Stimulated activated CD4-positive, alpha-beta T cell treated with anti-CD3 and anti-CD28 coated beads, Interleukin-15, amount 100 ng/mL, for 48 hours (primary cell): ENCODE measurements around the gene PRICKLE1.

Source experiments
- DNase-seq, 2 donors: peaks; one replicate each; pipeline ENCODE4 v3.0.0-alpha.2; 2020; ENCODE audit warnings: low read depth in 2 of 2

The PRICKLE1 gene

DNA sequence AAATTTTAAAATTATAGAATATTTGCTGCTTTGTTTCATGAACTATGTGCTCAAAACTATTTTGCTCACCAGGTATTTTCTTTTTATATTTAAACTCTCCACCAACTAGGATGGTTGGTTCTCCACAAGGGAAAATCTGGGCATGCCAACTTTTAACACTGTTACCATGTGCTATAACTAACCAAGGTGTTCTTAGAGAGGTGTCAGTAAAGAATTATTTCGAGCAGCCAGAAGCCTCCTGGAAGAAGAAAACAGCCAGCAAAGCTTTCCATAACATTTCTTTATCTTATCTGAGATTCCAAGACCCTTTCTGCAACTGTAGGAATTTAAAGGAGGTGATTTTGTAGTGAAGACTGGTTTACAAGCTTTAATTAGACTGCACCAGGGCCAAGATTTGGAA, 97.3 kb downstream of the PRICKLE1 start:
- no peak for DNase-seq

DNA sequence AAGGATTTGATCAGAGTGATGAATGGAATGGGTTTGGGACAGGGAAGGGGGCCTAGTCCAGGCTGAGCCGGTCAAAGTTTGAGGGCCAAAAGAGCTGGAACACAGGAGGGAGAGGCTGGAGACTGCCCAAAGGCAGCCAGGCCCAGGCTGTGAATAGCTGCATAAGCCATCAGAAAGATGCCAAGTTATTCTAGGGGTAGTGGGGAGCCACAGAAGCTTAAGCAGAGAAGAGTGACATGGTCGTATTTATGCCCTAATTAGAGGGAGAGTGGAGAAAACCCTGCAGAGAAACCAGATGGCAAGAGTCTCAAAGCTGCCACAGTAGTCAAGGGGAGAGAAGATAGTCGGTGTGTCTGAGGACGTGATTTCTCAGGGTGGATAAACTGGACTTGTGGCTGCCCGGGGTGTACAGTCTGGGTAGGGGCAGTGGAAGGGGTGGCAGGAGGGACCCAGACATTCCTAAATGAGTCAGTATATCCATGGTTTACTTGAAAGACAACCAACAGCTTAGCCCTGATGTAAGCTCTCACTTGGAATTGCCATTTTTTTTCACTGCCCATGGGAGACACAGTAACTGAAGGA, 99.2 kb downstream of the PRICKLE1 start:
- no peak for DNase-seq

GRCh38 chr12:42486407-42486806, 103.1 kb downstream of the PRICKLE1 start:
- no peak for DNase-seq

GRCh38 chr12:42485823-42486222, 103.7 kb downstream of the PRICKLE1 start:
- no peak for DNase-seq

GRCh38 chr12:42484996-42485395, 104.5 kb downstream of the PRICKLE1 start:
- DNase-seq: no peak

- no peak for DNase-seq
These were observed 106.1 kb downstream of the PRICKLE1 start for GRCh38 chr12:42483521-42483790.

DNA sequence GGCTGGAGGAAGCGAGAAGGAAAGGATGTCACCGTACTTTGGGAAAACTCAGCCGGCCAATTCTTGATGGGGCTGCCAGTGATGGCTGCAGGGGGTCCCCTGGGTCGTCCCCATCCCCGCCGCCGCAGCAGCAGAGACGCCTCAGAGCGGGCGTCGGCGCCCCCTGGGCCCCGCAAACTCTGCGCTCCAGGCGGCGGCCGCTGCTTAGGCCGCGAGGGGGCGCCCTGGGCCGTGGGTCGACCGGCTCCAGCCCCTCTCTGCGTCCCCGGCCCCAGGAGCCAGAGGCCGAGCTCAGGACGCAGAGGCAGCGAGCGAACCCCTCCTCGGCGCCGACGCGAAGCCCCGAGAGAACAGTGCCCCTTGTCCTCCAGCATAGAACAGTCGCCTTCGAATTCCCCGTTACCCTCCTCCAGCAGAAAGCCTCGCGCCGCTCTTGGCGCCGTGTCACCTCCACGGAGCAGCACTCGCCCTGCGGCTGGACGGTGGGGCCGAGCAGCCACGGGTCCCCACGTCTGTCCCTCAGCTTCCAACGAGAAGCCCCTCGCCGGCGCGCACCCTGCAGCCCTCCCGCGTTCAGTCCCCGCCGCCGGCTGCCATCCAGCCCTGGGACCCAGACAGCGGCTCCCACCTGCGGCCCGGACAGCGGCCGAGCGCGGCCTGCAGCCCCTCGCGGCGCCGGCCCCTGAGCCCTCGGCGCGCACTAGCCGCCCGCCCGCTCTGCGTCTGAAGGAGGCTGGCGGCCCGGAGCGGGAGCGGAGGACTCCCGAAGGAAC, 106.6 kb downstream of the PRICKLE1 start:
- DNase-seq: peak in 1 of 2 donors; percentile 47

DNA sequence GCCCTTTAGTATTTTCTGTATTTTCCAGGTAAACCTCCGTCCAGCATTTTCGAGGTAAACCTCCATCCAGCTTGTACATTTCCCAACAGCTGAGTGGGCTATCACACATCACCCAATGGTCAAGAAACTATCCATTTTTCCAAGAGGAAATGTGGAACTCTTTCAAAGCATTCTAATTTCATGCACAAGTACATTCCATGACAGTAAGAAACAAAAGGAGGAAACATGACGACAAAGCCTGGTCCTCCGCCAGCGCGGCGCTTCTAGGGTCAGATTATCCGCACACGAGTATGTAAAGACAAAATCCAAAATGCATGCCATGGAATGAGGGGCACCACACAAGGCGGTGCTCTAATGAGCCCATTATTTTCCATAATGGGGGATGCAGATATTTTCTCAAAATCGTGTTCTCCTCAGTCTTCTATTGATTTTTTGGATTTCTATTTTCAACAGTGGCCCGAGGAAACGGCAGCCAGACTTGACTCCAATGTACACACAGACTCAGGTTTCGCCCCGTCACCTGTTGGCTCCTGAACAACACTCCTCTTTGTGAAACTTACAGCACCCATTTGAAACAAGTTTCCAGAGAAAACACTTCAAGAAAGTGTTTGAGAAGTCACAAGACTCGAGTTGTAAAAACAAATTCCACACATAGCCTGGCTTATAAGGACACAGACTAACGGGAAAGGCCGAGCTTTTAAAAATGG, 107.4 kb downstream of the PRICKLE1 start:
- DNase-seq: no peak

- no peak for DNase-seq
These were observed 108.2 kb downstream of the PRICKLE1 start for GRCh38 chr12:42481368-42481767.

- DNase-seq: no peak
These were observed 111.6 kb downstream of the PRICKLE1 start for GRCh38 chr12:42477941-42478340.

GRCh38 chr12:42475106-42475505, 114.4 kb downstream of the PRICKLE1 start:
- DNase-seq: no peak

DNA sequence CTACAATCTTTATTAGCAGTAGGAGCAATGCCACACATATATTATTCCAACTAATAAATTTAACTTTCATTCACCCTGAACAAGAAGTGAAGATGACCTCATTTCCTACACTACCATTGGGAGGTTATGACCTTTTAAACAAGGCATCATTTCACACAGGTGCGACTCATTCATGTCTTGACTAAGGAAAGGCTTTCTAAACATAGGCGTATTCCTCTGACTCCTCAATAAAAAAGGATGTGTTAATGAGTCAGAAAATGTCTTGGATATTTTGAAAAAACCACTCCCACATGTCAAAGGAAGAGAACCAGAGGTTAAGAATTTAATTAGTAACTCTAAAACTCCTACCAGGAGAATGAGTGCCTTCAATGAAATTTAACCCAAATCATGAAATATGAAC, 115.2 kb downstream of the PRICKLE1 start:
- DNase-seq: no peak

GRCh38 chr12:42473561-42473960, 116.0 kb downstream of the PRICKLE1 start:
- no peak for DNase-seq

DNA sequence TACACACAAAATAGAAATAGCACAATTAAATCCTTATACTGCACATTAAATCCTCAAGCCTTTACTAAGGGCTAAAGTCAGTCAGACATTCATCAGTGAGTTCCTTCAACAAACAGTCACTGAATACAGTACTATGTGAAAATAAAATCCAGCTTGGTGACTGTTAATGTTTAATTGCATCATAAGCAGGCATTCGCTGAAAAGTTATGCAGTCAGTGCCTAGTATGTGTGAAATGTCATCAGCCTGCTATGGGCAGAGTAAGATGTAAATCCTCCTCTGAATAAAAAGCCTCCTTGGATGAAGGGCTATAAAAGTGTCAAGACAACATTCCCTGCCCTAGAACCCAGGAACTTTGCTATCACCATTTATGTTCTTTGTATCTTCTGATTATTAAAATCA, 116.4 kb downstream of the PRICKLE1 start:
- DNase-seq: no peak

DNA sequence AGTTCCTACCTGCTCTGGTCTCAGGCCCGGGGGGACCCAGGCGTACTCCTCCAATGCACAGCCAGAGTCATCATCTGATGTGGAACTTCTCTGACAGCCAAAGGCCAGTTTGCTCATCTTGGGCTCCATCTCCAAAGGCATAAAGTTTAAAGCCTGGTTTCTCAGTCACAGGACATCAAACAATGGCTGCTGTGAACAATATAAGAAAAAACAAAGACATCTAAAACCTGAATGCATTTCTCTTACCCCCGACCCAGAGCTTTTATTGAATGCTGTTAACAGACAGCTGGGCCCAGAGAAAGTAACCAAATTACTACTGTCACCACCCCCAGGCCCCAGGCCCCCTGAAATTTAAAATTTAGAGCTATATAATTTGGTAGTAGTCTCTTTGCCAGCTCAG, 117.2 kb downstream of the PRICKLE1 start:
- DNase-seq: no peak

DNA sequence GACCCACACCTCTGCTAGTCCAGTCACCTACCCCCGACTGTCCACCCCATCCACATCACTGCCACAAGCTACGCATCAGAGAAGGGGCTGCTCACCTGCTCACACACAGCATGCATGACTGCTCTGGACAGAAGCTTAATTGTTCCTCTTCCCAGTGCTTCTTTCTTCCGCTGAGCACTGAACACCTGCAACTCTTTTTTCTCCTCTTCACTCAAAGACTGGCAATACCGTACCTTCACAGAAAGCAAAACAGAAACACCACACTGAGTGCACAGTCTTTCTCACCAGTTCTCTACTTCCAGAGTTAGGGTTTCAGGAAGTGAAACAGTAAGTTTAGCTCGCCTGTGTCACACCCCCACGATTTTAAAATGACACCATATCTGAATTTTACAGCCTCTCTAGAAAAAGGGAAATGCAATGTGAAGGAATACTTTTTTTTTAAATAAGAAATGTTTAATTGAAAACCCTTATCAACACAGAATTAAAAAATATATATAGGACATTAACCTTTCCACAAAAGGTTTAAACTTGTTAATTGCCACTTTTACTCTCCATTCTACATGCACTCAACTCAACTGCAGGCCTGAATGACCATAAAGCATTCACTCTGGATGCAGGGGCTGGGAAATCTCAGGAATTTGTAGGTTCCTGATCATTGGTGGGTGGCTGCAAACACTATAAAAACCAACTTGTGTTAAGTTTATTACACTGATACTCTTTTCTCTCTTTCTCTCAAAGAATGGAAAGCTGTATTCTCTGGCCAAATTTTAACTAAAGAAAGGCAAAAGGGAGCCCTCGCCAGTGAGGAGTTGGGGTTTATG, 120.0 kb downstream of the PRICKLE1 start:
- no peak for DNase-seq

- no peak for DNase-seq
These were observed 120.6 kb downstream of the PRICKLE1 start for GRCh38 chr12:42468921-42469320.

DNA sequence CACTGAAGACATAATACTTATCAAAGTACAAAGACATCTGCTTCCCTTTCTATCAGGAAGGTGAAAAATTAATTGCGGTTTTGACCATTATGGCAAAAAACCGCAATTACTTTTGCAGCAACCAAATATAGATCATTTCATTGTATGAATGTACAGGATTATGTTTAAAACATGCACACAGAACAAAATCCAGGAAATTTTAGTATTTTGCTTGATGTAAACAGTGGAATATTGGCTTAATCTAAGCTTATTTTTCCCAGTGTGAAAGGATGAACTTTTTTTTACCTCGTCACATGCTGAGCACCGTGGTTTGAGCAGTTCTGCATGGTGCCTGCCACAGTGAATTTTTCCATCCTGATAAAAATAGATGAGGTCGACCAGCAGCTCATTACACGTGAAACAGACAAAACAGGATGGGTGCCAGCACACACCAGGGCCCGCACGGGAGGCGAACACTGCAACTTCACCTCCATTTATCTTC, 121.2 kb downstream of the PRICKLE1 start:
- no peak for DNase-seq

DNA sequence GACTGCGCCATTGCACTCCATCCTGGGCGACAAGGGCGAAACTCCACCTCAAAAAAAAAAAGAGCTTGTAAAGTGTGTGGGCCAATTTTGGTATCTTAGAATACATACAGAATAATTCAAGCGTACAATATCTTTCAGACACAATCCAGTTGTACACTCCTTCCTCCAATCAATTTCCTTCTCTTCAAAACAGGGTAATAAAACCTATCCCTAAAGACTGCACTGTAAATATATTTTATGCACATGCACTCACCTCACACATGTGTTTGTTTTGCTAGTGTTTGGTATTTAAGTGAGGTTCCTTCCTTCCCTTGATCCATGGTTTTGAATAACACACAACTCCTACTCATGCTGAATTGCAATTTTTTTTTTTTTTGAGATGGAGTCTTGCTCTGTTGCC, 125.9 kb downstream of the PRICKLE1 start:
- no peak for DNase-seq

DNA sequence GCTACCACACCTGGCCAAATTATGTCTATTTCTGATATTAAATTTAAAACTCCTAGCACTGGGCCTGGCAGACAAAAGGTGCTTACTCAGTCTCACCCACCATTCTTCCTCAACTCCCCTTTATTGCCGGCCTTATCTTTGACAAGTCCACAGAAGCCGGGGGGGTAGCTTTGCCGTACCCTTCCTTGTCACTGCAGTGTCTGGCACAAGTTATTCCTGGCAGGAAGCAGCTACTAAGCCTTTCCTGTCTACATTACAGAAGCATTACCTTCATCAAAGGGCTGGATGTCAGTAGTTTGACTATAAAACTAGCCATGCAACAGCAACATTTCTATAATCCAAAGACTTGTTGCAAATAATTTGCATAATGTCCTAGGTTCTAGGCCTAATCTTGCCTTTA, 127.1 kb downstream of the PRICKLE1 start:
- no peak for DNase-seq

- DNase-seq: no peak
These were observed 130.2 kb downstream of the PRICKLE1 start for GRCh38 chr12:42459336-42459847.

GRCh38 chr12:42458575-42458974, 131.0 kb downstream of the PRICKLE1 start:
- no peak for DNase-seq
